Vagina (tissue), 2 donors: ENCODE data around the gene KYAT1. TPM values are rescaled to one million over a fixed set of nuclear protein-coding genes. Genes with fewer than 3 reads are reported as not detected.

ENCODE experiments used
- DNase-seq, 2 donors: peaks; one replicate each; pipeline ENCODE4 v3.0.0-alpha.2; 2017; ENCODE audit errors: extremely low spot score in 2 of 2
- H3K27ac ChIP-seq: fragments of 200-600 bp; sonication (generic); one replicate; pipeline ENCODE4 v1.5.1; 2019
- H3K27me3 ChIP-seq: fragments of 200-600 bp; sonication (generic); one replicate; pipeline ENCODE4 v1.5.1; 2019
- H3K36me3 ChIP-seq, 2 donors: fragments of 200-600 bp; sonication (generic); one replicate each; pipeline ENCODE4 v1.5.1; 2017 to 2019
- H3K4me1 ChIP-seq: fragments of 200-600 bp; sonication (generic); one replicate; pipeline ENCODE4 v1.5.1; 2019
- H3K4me3 ChIP-seq, 2 donors: fragments of 200-600 bp; sonication (generic); 1 replicate in 1 of 2; 2 replicates in 1 of 2; pipeline ENCODE4 v1.5.1; 2016 to 2019
- H3K9me3 ChIP-seq: fragments of 200-600 bp; sonication (generic); one replicate; pipeline ENCODE4 v1.5.1; 2019
- POLR2A ChIP-seq, 2 donors: fragments of 450-650 bp; IDR thresholded peaks; one replicate each; pipeline ENCODE4 v1.6.1; 2017; ENCODE audit warnings: antibody characterized with exemption in 2 of 2, mild to moderate bottlenecking in 2 of 2, moderate library complexity in 2 of 2
- POLR2AphosphoS5 ChIP-seq, 2 donors: sonication (generic); formaldehyde crosslinking; IDR thresholded peaks; one replicate each; pipeline ENCODE4 v1.9.0; 2017; ENCODE audit warnings: antibody characterized with exemption in 2 of 2, mild to moderate bottlenecking in 2 of 2, low read depth in 1 of 2; ENCODE audit not compliant: insufficient read depth in 1 of 2
- intact Hi-C: fragments of 100-400 bp; cut with DNase I; formaldehyde crosslinking; loops from one replicate; pipeline ENCODE4 v1.15.1; 2023
- total RNA-seq: library from RNA; depleted of rRNA; stranded (reverse); fragments of >200 nt; gene quantifications from one replicate; pipeline ENCODE4 v1.2.3, GENCODE V29; 2016
- TF ChIP-seq, protein P1 (sequence below), 3 experiments: fragments of 450-650 bp in 2 of 3; fragments of 200-600 bp in 1 of 3; sonication (generic) in 1 of 3; IDR thresholded peaks; one replicate each; pipeline ENCODE4 v1.5.1; 2017 to 2019; ENCODE audit warnings: antibody characterized with exemption in 3 of 3, mild to moderate bottlenecking in 2 of 3, moderate library complexity in 2 of 3

KYAT1 gene
- total RNA-seq, 1 donor from 2014 or later = 11.0 TPM

DNA sequence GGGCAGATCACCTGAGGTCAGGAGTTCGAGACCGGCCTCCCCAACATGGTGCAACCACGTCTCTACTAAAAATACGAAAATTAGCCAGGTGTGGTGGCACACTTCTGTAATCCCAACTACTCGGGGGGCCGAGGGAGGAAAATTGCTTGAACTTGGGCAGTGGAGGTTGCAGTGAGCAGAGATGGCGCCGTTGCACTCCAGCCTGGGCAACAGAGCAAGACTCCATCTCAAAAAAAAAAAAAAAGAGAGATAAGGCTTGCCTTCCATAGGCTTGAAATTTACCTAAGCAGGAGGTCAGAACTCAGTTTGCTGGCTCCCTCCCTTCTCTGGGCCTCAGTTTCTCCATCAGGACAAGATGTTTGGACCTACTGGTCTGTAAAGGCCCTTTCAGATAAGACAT lies 53.5 kb downstream of the KYAT1 start:
- Histone ChIP-seq H3K4me3 (no peak overlapping the region), H3K4me1 (peaks cover 19% of the 10 kb centered on the region), H3K9me3 (no peaks in the 10 kb centered on the region), H3K27me3 (no peaks in the 10 kb centered on the region), H3K27ac (no peak overlapping the region), H3K36me3 (peaks cover 0 to 35% of the 10 kb centered on the region in 2 donors)
- intact Hi-C loops = no loop called here
- no peak for DNase-seq
- TF ChIP-seq, protein P1, sequence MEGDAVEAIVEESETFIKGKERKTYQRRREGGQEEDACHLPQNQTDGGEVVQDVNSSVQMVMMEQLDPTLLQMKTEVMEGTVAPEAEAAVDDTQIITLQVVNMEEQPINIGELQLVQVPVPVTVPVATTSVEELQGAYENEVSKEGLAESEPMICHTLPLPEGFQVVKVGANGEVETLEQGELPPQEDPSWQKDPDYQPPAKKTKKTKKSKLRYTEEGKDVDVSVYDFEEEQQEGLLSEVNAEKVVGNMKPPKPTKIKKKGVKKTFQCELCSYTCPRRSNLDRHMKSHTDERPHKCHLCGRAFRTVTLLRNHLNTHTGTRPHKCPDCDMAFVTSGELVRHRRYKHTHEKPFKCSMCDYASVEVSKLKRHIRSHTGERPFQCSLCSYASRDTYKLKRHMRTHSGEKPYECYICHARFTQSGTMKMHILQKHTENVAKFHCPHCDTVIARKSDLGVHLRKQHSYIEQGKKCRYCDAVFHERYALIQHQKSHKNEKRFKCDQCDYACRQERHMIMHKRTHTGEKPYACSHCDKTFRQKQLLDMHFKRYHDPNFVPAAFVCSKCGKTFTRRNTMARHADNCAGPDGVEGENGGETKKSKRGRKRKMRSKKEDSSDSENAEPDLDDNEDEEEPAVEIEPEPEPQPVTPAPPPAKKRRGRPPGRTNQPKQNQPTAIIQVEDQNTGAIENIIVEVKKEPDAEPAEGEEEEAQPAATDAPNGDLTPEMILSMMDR (IDR thresholded peaks at IDR 0.05) = no peak
- no peak for TF ChIP-seq POLR2A (IDR thresholded peaks at IDR 0.05)
- no peak for TF ChIP-seq POLR2AphosphoS5 (IDR thresholded peaks at IDR 0.05; ENCODE audit: insufficient read depth in 1 of 2, low read depth in 1 of 2)

DNA sequence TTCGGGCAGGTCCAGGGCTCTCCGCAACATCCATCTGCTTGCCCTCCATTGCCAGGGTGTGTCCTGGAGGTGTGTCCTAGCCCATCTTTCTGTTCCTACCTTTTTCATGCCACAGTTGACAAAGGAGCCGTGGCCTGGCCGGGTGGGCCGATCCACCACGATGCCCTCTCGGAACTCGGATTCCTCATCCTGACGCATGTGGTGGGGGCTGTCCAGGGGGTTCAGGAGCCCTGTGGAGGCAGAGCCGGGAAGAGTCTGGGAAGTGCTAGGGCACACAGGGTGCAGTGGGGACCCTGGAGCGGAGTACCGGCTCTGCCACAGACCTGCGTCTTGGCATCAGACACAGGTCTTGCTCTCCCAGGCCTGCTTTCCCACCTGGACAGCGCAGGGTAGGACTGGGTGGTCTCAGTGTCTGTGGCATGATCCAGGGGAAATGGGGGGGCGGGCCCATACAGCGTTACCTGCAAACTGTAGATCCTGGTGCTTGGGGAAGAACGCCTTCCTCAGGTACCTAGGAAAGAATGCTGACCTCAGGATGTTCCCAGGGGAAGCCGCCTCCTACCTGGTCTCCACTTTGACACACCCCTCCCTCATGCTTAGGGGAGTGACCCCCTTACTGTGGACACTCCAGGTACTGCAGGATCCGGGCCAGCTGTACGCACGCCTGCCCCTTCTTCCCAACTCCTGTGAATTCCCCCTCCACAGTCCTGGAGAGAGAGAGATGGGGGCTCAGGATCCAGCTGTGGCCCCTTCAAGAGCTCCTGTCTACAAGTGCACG lies 55.6 kb downstream of the KYAT1 start:
- Histone ChIP-seq H3K36me3 (peaks cover 0 to 53% of the 10 kb centered on the region in 2 donors), H3K27ac (no peak overlapping the region), H3K4me3 (no peak overlapping the region), H3K4me1 (peaks cover 19% of the 10 kb centered on the region), H3K27me3 (no peaks in the 10 kb centered on the region), H3K9me3 (no peaks in the 10 kb centered on the region)
- intact Hi-C loops = no loop called here
- no peak for DNase-seq
- TF ChIP-seq POLR2AphosphoS5 (IDR thresholded peaks at IDR 0.05; ENCODE audit: insufficient read depth in 1 of 2, low read depth in 1 of 2) (no peak), POLR2A (IDR thresholded peaks at IDR 0.05) (no peak)
- TF ChIP-seq, protein P1 (IDR thresholded peaks at IDR 0.05) = no peak

DNA sequence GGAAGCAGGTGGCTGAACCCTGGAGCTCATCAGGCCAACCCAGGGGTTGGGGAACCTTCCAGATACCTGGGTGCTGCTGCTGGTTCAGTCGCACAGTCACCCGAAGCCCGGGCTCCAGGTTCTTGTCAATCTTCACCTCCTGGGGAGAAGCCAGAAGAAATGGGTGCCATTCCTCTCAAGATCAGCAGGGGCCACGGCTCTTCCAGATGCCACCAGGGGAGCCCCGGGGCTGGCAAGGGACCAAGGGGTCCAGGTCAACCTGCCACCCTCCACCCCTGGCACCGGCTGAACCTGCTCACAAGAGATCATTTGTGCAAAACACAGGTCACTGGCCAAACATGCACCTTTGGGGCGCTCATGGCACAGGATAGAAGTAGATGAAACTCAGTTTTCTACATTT lies 56.8 kb downstream of the KYAT1 start:
- H3K36me3 ChIP-seq = peaks cover 0 to 53% of the 10 kb centered on the region in 2 donors
- H3K9me3 ChIP-seq = no peaks in the 10 kb centered on the region
- peaks cover 18% of the 10 kb centered on the region for H3K4me1 ChIP-seq
- H3K27me3 ChIP-seq = no peaks in the 10 kb centered on the region
- DNase-seq = no peak
- TF ChIP-seq POLR2AphosphoS5 (IDR thresholded peaks at IDR 0.05; ENCODE audit: insufficient read depth in 1 of 2, low read depth in 1 of 2) (no peak), POLR2A (IDR thresholded peaks at IDR 0.05) (no peak)
- TF ChIP-seq, protein P1 (IDR thresholded peaks at IDR 0.05) = no peak
- H3K27ac ChIP-seq = no peak overlapping the region
- H3K4me3 ChIP-seq = no peak overlapping the region
- intact Hi-C loops = no loop called here

DNA sequence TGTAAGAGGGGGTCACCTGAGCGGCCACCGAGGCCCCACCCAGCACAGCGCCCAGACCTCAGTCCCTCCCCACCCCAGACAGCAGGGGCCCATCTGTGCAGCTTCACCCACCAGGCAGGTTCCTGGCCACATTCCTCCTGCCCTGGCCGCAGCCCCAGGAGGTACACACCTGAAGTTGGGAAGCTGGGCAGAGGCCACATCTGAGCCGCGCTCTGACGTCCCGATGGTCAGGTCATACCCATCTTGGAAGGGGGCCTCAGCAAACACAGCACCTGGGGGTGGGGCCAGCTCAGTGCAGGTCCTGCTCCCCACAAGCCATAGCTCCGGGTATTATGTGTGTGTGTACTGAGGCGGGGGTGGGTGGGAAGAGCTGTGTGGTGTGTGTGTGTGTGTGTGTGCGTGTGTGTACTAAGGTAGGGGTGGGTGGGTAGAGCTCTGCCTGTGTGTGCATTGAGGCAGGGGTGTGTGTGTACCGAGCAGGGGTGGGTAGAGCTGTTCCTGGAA lies 57.8 kb downstream of the KYAT1 start:
- H3K4me3 ChIP-seq = no peak overlapping the region
- H3K4me1 ChIP-seq = peaks cover 23% of the 10 kb centered on the region
- peaks cover 0 to 53% of the 10 kb centered on the region in 2 donors for H3K36me3 ChIP-seq
- no peaks in the 10 kb centered on the region for H3K9me3 ChIP-seq
- no peak overlapping the region for H3K27ac ChIP-seq
- TF ChIP-seq POLR2AphosphoS5 (IDR thresholded peaks at IDR 0.05; ENCODE audit: insufficient read depth in 1 of 2, low read depth in 1 of 2) = no peak
- TF ChIP-seq, protein P1 (IDR thresholded peaks at IDR 0.05) = no peak
- no peak for TF ChIP-seq POLR2A (IDR thresholded peaks at IDR 0.05)
- H3K27me3 ChIP-seq = no peaks in the 10 kb centered on the region
- DNase-seq = no peak
- intact Hi-C loops = no loop called here

DNA sequence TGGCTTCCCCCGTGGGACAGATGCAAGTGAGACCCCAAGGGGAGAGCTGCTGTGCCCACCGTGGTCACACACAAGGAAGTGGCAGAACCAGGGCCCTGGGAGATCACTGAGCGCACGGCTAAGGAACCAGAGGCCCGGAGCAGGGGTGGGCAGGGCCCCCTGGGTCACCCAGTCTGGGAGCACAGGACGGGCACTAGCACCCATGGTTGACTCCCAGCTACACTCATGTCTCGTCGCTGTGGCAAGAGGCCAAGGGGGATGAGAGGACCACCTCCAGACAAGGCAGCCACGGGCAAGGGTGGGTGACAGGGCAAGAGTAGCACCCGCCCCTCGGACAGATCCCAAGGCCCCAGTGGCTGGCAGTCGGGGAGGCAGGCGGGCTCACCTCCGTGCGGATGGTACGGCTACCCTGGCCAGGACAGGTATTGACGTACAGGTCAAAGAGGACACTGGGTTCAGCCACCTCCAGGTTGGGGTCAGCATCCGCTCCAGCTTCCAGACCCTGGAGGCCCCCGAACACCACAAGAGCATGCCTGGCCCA lies 58.3 kb downstream of the KYAT1 start:
- DNase-seq = no peak
- H3K4me3 ChIP-seq = no peak overlapping the region
- H3K9me3 ChIP-seq = no peaks in the 10 kb centered on the region
- intact Hi-C loops = no loop called here
- H3K27ac ChIP-seq = no peak overlapping the region
- no peaks in the 10 kb centered on the region for H3K27me3 ChIP-seq
- peaks cover 0 to 53% of the 10 kb centered on the region in 2 donors for H3K36me3 ChIP-seq
- TF ChIP-seq POLR2AphosphoS5 (IDR thresholded peaks at IDR 0.05; ENCODE audit: insufficient read depth in 1 of 2, low read depth in 1 of 2) = no peak
- no peak for TF ChIP-seq POLR2A (IDR thresholded peaks at IDR 0.05)
- TF ChIP-seq, protein P1 (IDR thresholded peaks at IDR 0.05) = no peak
- H3K4me1 ChIP-seq = peaks cover 18% of the 10 kb centered on the region
